Skeletal muscle tissue (tissue), 4 donors: ENCODE measurements around the gene CREBL2. TPM values are rescaled to one million over a fixed set of nuclear protein-coding genes. Genes with fewer than 3 reads are reported as not detected.
"Not testable (repeated sequence)": the region's sequence is repeated elsewhere in the genome, so short reads cannot be mapped to it uniquely, and the experiment has no call there.

ENCODE experiments used
- H3K27ac ChIP-seq: one replicate; pipeline ENCODE4 v1.7.0; 2013; ENCODE audit warnings: mild to moderate bottlenecking, low read depth, low read length, inconsistent platforms
- H3K27me3 ChIP-seq, 3 donors: one replicate each; pipeline ENCODE4 v1.7.0; 2013; ENCODE audit warnings: low read length in 3 of 3; ENCODE audit not compliant: control insufficient read depth in 3 of 3, insufficient read depth in 3 of 3
- H3K36me3 ChIP-seq, 3 donors: one replicate each; pipeline ENCODE4 v1.7.0; 2013; ENCODE audit warnings: low read length in 3 of 3; ENCODE audit not compliant: control insufficient read depth in 3 of 3, insufficient read depth in 3 of 3
- H3K4me1 ChIP-seq, 3 donors: one replicate each; pipeline ENCODE4 v1.7.0; 2013; ENCODE audit warnings: low read length in 3 of 3, mild to moderate bottlenecking in 3 of 3; ENCODE audit not compliant: control insufficient read depth in 3 of 3, insufficient read depth in 3 of 3
- H3K4me3 ChIP-seq, 3 donors: one replicate each; pipeline ENCODE4 v1.7.0; 2013; ENCODE audit warnings: low read length in 3 of 3
- H3K9ac ChIP-seq, 3 donors: one replicate each; pipeline ENCODE4 v1.7.0; 2013; ENCODE audit warnings: low read length in 3 of 3, mild to moderate bottlenecking in 3 of 3, moderate library complexity in 2 of 3, low read depth in 1 of 3
- H3K9me3 ChIP-seq, 3 donors: one replicate each; pipeline ENCODE4 v1.7.0; 2013; ENCODE audit warnings: low read length in 3 of 3; ENCODE audit not compliant: control insufficient read depth in 3 of 3
- total RNA-seq: library from RNA; depleted of rRNA; stranded (reverse); fragments of >200 nt; gene quantifications from one replicate; pipeline ENCODE4 v1.2.3, GENCODE V29; 2014
- donor health status: Osteomylitis.

CREBL2 gene
- total RNA-seq, 1 donor from 2014 or later = 18.3 TPM

DNA sequence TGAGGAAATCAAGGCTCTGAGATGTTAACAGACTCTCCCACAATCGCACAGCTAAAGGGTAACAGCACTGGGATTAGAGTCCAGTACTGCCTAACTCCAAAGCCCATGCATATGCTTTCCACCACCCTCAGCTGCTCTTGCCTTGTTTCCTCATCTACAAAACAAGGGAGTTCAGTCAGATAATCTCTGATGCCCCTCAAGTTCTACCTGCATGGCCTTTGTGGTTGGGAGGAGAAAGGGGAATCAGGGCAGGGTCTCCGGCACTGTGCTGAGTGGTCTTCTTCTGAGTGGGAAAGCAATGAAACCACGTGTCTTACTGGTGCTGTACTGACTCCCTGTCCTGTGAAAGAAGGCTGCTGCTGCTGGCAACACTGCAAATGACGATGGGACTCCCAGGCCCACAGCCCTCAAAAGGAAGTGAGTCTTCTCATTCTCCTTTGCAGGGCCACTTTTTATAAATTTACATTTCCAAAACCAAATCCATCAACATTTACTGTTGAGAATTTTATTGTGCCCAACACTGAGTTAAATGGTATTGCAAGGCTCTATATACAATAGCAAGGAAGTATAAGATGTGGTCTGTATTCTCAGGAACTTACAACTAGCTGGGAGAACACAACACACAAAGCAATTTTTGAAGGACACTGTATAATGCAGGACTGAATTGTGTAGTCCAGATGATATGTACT, 29.3 kb upstream of the CREBL2 start:
- Histone ChIP-seq H3K27ac (no peak overlapping the region), H3K36me3 (no peaks in the 10 kb centered on the region), H3K4me3 (no peak overlapping the region), H3K4me1 (no peaks in the 10 kb centered on the region), H3K9me3 (no peaks in the 10 kb centered on the region), H3K9ac (no peak overlapping the region), H3K27me3 (no peaks in the 10 kb centered on the region)

DNA sequence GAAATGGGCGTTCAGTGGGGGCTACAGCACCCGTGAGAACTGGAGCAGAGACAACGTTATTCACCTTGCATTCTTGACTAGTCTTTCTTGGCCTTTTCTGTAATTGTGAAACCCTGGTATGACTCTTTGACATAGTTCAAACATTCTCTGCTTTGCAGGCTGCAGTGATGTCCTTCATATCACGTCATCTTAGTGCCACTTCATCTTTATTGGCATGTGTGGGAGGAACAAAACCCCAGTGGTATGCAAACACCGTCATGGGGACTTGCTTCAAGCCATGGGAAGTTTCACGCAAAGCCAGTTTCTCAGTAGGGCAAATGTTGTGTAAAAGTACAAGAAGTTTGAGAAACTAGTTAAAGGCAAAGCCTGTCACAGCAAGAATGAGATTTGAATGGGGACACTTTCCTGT, 28.8 kb upstream of the CREBL2 start:
- H3K9ac ChIP-seq = no peak overlapping the region
- no peaks in the 10 kb centered on the region for H3K27me3 ChIP-seq
- H3K27ac ChIP-seq = no peak overlapping the region
- no peak overlapping the region for H3K4me3 ChIP-seq
- no peaks in the 10 kb centered on the region for H3K9me3 ChIP-seq
- H3K36me3 ChIP-seq = no peaks in the 10 kb centered on the region
- no peaks in the 10 kb centered on the region for H3K4me1 ChIP-seq

DNA sequence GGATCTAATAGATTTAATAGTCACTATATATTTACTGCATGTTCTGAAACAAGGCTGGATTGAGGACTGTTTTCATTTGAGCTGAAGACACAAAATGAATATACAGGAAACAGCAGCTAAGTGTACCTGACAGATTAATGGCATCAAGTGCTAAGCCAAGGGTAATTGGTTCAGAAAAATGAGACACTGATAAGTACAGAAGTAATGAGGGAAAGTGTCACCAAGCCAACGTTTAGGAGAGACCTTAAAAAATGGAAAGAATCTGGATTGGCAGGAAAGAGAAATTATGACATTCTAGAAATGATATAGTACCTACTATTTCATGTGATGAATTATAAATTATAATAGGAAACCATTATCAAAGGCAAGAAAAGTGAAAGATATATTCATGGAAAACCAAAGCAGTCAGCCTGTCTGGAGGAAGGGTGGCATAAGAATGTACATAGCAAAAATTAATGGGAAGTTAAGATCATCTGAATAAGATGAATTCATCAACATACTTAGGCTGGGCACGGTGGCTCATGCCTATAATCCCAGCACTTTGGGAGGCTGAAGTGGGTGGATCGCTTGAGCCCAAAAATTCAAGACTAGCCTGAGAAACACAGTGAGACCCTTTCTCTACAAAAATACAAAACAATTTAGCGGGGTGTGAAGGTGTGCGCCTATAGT, 28.0 kb upstream of the CREBL2 start:
- Histone ChIP-seq H3K27ac (no peak overlapping the region), H3K9ac (no peak overlapping the region), H3K4me3 (no peak overlapping the region), H3K27me3 (no peaks in the 10 kb centered on the region), H3K9me3 (no peaks in the 10 kb centered on the region), H3K36me3 (no peaks in the 10 kb centered on the region), H3K4me1 (no peaks in the 10 kb centered on the region)

DNA sequence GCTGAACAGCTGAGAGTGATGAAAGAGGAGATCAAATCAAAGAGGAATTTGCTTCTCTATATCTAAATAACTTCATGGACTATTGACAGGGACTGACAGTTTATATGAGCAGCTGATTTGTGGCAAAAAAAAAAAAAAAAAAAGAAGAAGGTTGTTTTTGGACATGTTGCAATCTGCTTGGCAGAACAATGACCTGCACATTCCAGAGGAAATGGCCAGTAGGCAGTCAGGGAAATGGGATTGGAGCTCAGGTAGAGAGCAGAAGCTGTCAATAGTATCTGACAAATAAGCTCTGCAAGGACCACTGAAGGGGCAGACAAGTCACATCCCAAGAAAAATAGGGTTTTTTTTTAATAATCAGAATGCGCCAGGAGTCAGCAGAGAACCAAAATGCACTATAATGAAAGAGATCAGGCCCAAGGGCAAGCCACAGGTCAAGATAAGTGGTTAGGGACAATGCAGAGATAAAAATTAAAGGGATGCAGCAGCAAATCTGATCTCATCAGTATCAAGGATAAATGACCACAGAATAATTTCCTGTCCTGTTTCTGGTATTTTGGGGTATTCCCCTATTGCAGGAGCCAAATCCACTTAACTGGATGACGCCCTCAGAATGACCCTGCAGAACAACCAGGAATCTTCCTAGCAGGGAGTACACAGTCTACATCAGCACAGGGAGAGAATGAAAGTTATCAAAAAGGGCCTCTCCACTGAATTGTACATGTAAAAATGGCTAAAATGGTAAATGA, 26.4 kb upstream of the CREBL2 start:
- no peak overlapping the region for H3K27ac ChIP-seq
- no peaks in the 10 kb centered on the region for H3K4me1 ChIP-seq
- H3K36me3 ChIP-seq = no peaks in the 10 kb centered on the region
- H3K27me3 ChIP-seq = peaks cover 0 to 3% (median 0%) of the 10 kb centered on the region in 3 donors
- no peak overlapping the region for H3K9ac ChIP-seq
- no peak overlapping the region for H3K4me3 ChIP-seq
- H3K9me3 ChIP-seq = no peaks in the 10 kb centered on the region

DNA sequence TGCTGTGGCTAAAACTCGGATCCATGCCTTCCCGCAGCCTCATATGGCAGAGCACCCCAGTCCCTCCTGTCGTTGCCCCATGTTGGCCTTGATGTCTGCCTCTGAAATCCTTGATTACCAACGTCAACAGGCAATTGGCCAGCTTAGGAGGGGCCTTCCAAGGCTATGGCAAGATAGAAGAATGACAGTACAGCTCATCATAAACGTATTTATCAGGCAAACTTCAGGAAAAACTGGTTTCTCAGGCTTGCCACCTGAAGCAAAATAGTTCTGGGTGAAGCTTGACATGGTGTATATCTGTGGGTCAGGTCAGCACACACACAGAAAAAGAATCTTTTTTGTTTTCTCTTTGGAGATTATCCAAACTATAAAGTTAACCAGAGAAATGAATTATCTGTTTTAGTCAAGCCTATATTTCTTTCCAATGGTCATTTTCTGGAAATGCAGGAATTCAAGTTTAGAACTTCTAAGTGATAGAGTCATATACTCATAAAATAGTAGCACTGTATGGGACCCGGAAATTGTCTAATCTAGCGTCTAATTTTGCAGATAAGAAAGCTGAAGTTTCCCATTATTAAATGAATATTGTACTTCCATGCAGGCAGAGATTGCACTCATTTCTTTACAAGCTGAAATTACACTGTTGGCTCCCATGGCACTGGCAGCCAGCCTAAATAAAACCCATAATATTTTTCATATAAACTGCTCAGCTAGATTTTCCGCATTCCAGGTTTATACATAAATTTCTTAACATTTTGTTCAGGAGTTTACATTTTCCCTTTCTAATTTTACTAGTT, 24.6 kb upstream of the CREBL2 start:
- H3K9ac ChIP-seq = no peak overlapping the region
- no peak overlapping the region for H3K4me3 ChIP-seq
- no peaks in the 10 kb centered on the region for H3K4me1 ChIP-seq
- H3K36me3 ChIP-seq = no peaks in the 10 kb centered on the region
- peaks cover 0 to 3% (median 0%) of the 10 kb centered on the region in 3 donors for H3K27me3 ChIP-seq
- no peak overlapping the region for H3K27ac ChIP-seq
- no peaks in the 10 kb centered on the region for H3K9me3 ChIP-seq

DNA sequence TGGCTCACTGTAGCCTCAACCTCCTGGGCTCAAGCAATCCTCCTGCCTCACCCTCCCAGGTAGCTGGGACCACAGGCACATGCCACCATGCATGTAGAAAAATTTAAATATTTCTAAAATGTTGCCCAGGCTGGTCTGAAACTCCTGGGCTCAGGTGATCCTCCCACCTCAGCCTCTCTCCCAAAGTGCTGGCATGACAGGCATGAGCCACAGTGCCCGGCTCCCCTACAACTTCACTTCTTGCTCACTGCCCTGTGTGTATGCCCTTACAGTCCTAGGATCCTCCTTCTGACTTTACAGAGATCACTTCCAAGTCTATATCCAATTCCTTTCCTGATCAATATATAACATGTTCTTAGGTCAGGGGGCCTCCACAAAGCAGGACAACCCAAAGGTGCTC, 23.8 kb upstream of the CREBL2 start:
- Histone ChIP-seq H3K27ac (no peak overlapping the region), H3K9ac (no peak overlapping the region), H3K27me3 (peaks cover 0 to 3% (median 0%) of the 10 kb centered on the region in 3 donors), H3K4me3 (no peak overlapping the region), H3K4me1 (no peaks in the 10 kb centered on the region), H3K36me3 (no peaks in the 10 kb centered on the region), H3K9me3 (no peaks in the 10 kb centered on the region)

DNA sequence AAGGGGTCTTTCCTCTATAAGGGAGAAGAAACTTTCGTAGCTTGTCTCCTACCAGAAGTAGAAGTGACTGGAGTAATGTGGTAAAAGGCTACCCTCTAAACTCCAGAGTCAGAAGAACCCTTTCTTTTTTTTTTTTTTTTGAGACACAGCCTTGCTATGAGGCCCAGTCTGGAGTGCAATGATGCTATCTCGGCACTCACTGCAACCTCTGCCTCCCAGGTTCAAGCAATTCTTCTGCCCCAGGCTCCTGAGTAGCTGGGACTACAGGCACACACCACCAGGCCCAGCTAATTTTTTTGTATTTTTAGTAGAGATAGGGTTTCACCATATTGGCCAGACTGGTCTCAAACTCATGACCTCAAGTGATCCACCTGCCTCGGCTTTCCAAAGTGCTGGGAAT, 23.2 kb upstream of the CREBL2 start:
- not testable (repeated sequence) for H3K9ac ChIP-seq, H3K4me3 ChIP-seq, H3K27ac ChIP-seq, H3K27me3 ChIP-seq, H3K36me3 ChIP-seq, H3K4me1 ChIP-seq, H3K9me3 ChIP-seq

DNA sequence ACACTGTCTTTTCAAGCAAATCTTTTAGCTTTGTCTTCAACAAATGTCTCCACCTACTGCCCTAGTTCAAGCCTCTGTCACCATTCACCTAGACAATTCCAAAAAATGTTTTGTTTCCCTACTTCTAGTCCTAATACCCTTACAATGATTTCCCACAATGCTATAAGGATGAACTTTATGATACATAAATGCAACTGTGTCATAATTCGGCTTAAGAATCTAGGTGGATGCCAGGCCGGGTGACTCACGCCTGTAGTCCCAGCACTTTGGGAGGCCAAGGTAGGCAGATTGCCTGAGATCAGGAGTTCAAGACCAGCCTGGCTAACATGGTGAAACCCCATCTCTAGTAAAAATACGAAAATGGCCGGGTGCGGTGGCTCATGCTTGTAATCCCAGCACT, 20.7 kb upstream of the CREBL2 start:
- no peak overlapping the region for H3K27ac ChIP-seq
- peaks cover 0 to 3% (median 0%) of the 10 kb centered on the region in 3 donors for H3K27me3 ChIP-seq
- H3K4me3 ChIP-seq = no peak overlapping the region
- no peaks in the 10 kb centered on the region for H3K9me3 ChIP-seq
- H3K36me3 ChIP-seq = no peaks in the 10 kb centered on the region
- no peak overlapping the region for H3K9ac ChIP-seq
- no peaks in the 10 kb centered on the region for H3K4me1 ChIP-seq

DNA sequence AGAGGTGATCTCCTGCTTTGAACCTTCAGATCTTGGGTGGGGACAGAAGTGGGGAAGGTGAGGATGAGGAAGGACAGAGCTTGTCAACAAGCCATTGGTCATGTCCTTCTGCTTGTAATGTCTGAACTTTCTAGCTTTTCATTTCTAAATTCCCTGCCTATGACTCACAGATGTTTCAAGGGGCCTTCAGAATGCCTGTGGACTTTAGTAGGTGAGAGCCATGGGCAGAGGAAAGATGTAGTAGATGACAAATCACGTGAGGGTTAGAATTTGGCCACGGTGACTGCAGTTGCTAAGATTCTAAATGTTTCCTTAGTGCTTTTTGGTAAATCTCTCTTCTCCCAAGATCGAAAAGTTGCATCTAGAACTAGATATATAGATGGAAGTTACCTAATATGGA, 18.7 kb upstream of the CREBL2 start:
- no peak overlapping the region for H3K4me3 ChIP-seq
- no peak overlapping the region for H3K9ac ChIP-seq
- H3K9me3 ChIP-seq = no peaks in the 10 kb centered on the region
- no peaks in the 10 kb centered on the region for H3K4me1 ChIP-seq
- H3K27ac ChIP-seq = no peak overlapping the region
- H3K36me3 ChIP-seq = no peaks in the 10 kb centered on the region
- peaks cover 0 to 3% (median 0%) of the 10 kb centered on the region in 3 donors for H3K27me3 ChIP-seq
